HepG2 (cell line): ENCODE measurements around the gene SRC. TPM values are rescaled to one million over a fixed set of nuclear protein-coding genes. Genes with fewer than 3 reads are reported as not detected.

Experiments used
- CREM ChIP-seq, 2 experiments: sonication (generic) in 1 of 2; formaldehyde crosslinking in 1 of 2; IDR thresholded peaks; 2 replicates each; pipeline versions ENCODE4 v1.4.0 to v1.6.1; 2016 to 2020; ENCODE audit warnings: antibody characterized with exemption in 1 of 2, mild to moderate bottlenecking in 1 of 2, missing genetic modification reagents in 1 of 2
- NFKB2 ChIP-seq: sonication (generic); formaldehyde crosslinking; IDR thresholded peaks from 2 replicates; pipeline ENCODE4 v1.4.0; 2020; ENCODE audit warnings: missing genetic modification reagents, borderline replicate concordance
- POLR2AphosphoS2 ChIP-seq: IDR thresholded peaks from 2 replicates; pipeline ENCODE4 v1.6.1; 2011; ENCODE audit warnings: low read depth, low read length, improper control_type of control experiment
- RELA ChIP-seq: sonication (generic); formaldehyde crosslinking; IDR thresholded peaks from 2 replicates; pipeline ENCODE4 v1.4.0; 2020; ENCODE audit warnings: missing genetic modification reagents
- SPEN ChIP-seq: sonication (generic); formaldehyde crosslinking; IDR thresholded peaks from 2 replicates; pipeline ENCODE4 v1.5.1; 2020; ENCODE audit warnings: low read depth, mild to moderate bottlenecking, missing genetic modification reagents
- STAT5B ChIP-seq: sonication (generic); formaldehyde crosslinking; IDR thresholded peaks from 2 replicates; pipeline ENCODE4 v1.4.0; 2020; ENCODE audit warnings: missing genetic modification reagents
- SUZ12 ChIP-seq: fragments of 150-350 bp; IDR thresholded peaks from 2 replicates; pipeline ENCODE4 v1.6.1; 2014; ENCODE audit warnings: low read depth, low read length
- ZNF260 ChIP-seq: sonication (generic); formaldehyde crosslinking; IDR thresholded peaks from 2 replicates; pipeline ENCODE4 v1.4.0; 2020; ENCODE audit warnings: missing genetic modification reagents, low read depth, mild to moderate bottlenecking, borderline replicate concordance
- ZNF557 ChIP-seq: sonication (generic); formaldehyde crosslinking; IDR thresholded peaks from 2 replicates; pipeline ENCODE4 v1.4.0; 2020; ENCODE audit warnings: missing genetic modification reagents
- polyA plus RNA-seq, 8 experiments: library from polyadenylated mRNA; depleted of rRNA in 3 of 8; stranded (reverse) in 7 of 8; unstranded in 1 of 8; fragments of >200 nt; fragmentation: Illumina TruSeq in 4 of 8; extraction: Trizol in 4 of 8; gene quantifications; 2 replicates each; pipeline versions ENCODE4 v1.2.1 to v1.2.3, GENCODE V29; 2011 to 2016; ENCODE audit warnings: low read depth in 4 of 8, missing spikeins in 1 of 8, mixed read lengths in 1 of 8; ENCODE audit not compliant: insufficient read depth in 1 of 8
- total RNA-seq, 5 experiments: library from RNA; depleted of rRNA; stranded (reverse); fragments of >200 nt; fragmentation: Illumina TruSeq; extraction: Trizol; gene quantifications; 2 replicates each; pipeline ENCODE4 v1.2.3, GENCODE V29; 2016; ENCODE audit warnings: low read depth in 1 of 5
- TF ChIP-seq, protein P1 (sequence below): sonication (generic); formaldehyde crosslinking; IDR thresholded peaks from 2 replicates; pipeline ENCODE4 v1.5.0; 2020; ENCODE audit warnings: mild to moderate bottlenecking, missing genetic modification reagents, borderline replicate concordance
- TF ChIP-seq, protein P2 (sequence below): IDR thresholded peaks from 2 replicates; pipeline ENCODE4 v1.6.1; 2016; ENCODE audit warnings: control low read depth
- TF ChIP-seq, protein P3 (sequence below), 2 experiments: sonication (generic) in 1 of 2; formaldehyde crosslinking in 1 of 2; IDR thresholded peaks; 2 replicates each; pipeline versions ENCODE4 v1.4.0 to v1.6.1; 2016 to 2020; ENCODE audit warnings: borderline replicate concordance in 1 of 2, low read depth in 1 of 2, mild to moderate bottlenecking in 1 of 2, missing genetic modification reagents in 1 of 2
- TF ChIP-seq, protein P4 (sequence below): sonication (generic); formaldehyde crosslinking; IDR thresholded peaks from 2 replicates; pipeline ENCODE4 v1.5.1; 2020; ENCODE audit warnings: mild to moderate bottlenecking, missing genetic modification reagents, borderline replicate concordance

SRC gene
- total and polyA plus RNA-seq, 2 of the 13 experiments (the other 11 are each of a cell fraction or from before 2014, with no cell fraction given): 54.7 to 192 TPM

DNA sequence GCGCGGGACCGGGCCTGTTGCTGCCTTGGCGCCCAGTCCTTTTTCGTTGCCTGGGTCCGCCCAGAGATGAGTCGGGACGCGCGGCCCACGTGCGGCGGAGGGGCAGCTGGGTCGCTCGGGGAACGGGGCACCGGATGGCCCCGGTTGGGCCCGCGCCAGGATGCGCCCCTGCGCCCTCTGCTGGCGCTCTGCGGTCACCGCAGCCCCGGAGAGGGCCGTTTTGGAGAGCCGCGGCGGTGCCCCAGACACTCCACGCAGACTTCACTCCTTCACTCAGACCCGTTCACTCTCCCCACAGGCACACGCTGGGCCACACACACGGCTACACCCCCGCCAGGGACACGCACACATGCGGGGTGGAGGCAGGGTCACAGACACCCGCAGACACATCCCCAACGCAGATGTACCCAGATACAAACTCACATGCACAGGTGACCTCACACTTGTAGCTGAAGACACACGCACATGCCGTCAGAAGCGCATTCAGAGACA, 38.8 kb downstream of the SRC start (continued):
- TF ChIP-seq, protein P1, sequence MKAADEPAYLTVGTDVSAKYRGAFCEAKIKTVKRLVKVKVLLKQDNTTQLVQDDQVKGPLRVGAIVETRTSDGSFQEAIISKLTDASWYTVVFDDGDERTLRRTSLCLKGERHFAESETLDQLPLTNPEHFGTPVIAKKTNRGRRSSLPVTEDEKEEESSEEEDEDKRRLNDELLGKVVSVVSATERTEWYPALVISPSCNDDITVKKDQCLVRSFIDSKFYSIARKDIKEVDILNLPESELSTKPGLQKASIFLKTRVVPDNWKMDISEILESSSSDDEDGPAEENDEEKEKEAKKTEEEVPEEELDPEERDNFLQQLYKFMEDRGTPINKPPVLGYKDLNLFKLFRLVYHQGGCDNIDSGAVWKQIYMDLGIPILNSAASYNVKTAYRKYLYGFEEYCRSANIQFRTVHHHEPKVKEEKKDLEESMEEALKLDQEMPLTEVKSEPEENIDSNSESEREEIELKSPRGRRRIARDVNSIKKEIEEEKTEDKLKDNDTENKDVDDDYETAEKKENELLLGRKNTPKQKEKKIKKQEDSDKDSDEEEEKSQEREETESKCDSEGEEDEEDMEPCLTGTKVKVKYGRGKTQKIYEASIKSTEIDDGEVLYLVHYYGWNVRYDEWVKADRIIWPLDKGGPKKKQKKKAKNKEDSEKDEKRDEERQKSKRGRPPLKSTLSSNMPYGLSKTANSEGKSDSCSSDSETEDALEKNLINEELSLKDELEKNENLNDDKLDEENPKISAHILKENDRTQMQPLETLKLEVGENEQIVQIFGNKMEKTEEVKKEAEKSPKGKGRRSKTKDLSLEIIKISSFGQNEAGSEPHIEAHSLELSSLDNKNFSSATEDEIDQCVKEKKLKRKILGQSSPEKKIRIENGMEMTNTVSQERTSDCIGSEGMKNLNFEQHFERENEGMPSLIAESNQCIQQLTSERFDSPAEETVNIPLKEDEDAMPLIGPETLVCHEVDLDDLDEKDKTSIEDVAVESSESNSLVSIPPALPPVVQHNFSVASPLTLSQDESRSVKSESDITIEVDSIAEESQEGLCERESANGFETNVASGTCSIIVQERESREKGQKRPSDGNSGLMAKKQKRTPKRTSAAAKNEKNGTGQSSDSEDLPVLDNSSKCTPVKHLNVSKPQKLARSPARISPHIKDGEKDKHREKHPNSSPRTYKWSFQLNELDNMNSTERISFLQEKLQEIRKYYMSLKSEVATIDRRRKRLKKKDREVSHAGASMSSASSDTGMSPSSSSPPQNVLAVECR (CRISPR knock-in tag): peak; percentile 66; the same call in 1 of the 2 replicates
- TF ChIP-seq ZNF557 (CRISPR knock-in tag) (no peak), POLR2AphosphoS2 (no peak), SPEN (CRISPR knock-in tag) (peak; percentile 80), RELA (CRISPR knock-in tag) (peak; percentile 22; the same call in 1 of the 2 replicates), CREM (IDR thresholded peaks at IDR 0.05) (no peak), CREM (CRISPR knock-in tag; IDR thresholded peaks at IDR 0.05) (no peak), SUZ12 (no peak), ZNF260 (CRISPR knock-in tag) (no peak), NFKB2 (peak; percentile 70; the same call in 1 of the 2 replicates), STAT5B (CRISPR knock-in tag) (no peak)
- TF ChIP-seq, protein P2, sequence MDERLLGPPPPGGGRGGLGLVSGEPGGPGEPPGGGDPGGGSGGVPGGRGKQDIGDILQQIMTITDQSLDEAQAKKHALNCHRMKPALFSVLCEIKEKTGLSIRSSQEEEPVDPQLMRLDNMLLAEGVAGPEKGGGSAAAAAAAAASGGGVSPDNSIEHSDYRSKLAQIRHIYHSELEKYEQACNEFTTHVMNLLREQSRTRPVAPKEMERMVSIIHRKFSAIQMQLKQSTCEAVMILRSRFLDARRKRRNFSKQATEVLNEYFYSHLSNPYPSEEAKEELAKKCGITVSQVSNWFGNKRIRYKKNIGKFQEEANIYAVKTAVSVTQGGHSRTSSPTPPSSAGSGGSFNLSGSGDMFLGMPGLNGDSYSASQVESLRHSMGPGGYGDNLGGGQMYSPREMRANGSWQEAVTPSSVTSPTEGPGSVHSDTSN (CRISPR knock-in tag): no peak
- TF ChIP-seq, protein P3, sequence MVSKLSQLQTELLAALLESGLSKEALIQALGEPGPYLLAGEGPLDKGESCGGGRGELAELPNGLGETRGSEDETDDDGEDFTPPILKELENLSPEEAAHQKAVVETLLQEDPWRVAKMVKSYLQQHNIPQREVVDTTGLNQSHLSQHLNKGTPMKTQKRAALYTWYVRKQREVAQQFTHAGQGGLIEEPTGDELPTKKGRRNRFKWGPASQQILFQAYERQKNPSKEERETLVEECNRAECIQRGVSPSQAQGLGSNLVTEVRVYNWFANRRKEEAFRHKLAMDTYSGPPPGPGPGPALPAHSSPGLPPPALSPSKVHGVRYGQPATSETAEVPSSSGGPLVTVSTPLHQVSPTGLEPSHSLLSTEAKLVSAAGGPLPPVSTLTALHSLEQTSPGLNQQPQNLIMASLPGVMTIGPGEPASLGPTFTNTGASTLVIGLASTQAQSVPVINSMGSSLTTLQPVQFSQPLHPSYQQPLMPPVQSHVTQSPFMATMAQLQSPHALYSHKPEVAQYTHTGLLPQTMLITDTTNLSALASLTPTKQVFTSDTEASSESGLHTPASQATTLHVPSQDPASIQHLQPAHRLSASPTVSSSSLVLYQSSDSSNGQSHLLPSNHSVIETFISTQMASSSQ (IDR thresholded peaks at IDR 0.05; ENCODE audit: low read depth): no peak
- TF ChIP-seq, protein P3 (CRISPR knock-in tag; IDR thresholded peaks at IDR 0.05; ENCODE audit: borderline replicate concordance): no peak; the same call in 1 of the 2 replicates
- TF ChIP-seq, protein P4, sequence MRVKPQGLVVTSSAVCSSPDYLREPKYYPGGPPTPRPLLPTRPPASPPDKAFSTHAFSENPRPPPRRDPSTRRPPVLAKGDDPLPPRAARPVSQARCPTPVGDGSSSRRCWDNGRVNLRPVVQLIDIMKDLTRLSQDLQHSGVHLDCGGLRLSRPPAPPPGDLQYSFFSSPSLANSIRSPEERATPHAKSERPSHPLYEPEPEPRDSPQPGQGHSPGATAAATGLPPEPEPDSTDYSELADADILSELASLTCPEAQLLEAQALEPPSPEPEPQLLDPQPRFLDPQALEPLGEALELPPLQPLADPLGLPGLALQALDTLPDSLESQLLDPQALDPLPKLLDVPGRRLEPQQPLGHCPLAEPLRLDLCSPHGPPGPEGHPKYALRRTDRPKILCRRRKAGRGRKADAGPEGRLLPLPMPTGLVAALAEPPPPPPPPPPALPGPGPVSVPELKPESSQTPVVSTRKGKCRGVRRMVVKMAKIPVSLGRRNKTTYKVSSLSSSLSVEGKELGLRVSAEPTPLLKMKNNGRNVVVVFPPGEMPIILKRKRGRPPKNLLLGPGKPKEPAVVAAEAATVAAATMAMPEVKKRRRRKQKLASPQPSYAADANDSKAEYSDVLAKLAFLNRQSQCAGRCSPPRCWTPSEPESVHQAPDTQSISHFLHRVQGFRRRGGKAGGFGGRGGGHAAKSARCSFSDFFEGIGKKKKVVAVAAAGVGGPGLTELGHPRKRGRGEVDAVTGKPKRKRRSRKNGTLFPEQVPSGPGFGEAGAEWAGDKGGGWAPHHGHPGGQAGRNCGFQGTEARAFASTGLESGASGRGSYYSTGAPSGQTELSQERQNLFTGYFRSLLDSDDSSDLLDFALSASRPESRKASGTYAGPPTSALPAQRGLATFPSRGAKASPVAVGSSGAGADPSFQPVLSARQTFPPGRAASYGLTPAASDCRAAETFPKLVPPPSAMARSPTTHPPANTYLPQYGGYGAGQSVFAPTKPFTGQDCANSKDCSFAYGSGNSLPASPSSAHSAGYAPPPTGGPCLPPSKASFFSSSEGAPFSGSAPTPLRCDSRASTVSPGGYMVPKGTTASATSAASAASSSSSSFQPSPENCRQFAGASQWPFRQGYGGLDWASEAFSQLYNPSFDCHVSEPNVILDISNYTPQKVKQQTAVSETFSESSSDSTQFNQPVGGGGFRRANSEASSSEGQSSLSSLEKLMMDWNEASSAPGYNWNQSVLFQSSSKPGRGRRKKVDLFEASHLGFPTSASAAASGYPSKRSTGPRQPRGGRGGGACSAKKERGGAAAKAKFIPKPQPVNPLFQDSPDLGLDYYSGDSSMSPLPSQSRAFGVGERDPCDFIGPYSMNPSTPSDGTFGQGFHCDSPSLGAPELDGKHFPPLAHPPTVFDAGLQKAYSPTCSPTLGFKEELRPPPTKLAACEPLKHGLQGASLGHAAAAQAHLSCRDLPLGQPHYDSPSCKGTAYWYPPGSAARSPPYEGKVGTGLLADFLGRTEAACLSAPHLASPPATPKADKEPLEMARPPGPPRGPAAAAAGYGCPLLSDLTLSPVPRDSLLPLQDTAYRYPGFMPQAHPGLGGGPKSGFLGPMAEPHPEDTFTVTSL (CRISPR knock-in tag): no peak
